SHP77 treated with DMSO at 0.1 percent for 48 hours (cell line): Measurements from ENCODE around the gene ADGRA3.

ENCODE experiments used
- DNase-seq: peaks from one replicate; lab custom pipeline; 2025; lab: John Stamatoyannopoulos, UW

ADGRA3 gene

GRCh38 chr4:22356987-22357596 lies 158.8 kb downstream of the ADGRA3 start:
- no peak for DNase-seq

GRCh38 chr4:22348410-22348809 lies 167.5 kb downstream of the ADGRA3 start:
- DNase-seq = no peak

- DNase-seq = no peak
Measured at GRCh38 chr4:22345678-22346077, 170.2 kb downstream of the ADGRA3 start.

- DNase-seq = no peak
Measured at GRCh38 chr4:22345055-22345454, 170.8 kb downstream of the ADGRA3 start.

- DNase-seq = no peak
Measured at GRCh38 chr4:22343606-22344005, 172.3 kb downstream of the ADGRA3 start.

GRCh38 chr4:22339491-22339890 lies 176.4 kb downstream of the ADGRA3 start:
- DNase-seq = no peak

GRCh38 chr4:22338796-22339195 lies 177.1 kb downstream of the ADGRA3 start:
- no peak for DNase-seq
